Measurements from ENCODE around the gene TBC1D3.
"Not testable (repeated sequence)": the region's sequence is repeated elsewhere in the genome, so short reads cannot be mapped to it uniquely, and the experiment has no call there.

The TBC1D3 gene

DNA sequence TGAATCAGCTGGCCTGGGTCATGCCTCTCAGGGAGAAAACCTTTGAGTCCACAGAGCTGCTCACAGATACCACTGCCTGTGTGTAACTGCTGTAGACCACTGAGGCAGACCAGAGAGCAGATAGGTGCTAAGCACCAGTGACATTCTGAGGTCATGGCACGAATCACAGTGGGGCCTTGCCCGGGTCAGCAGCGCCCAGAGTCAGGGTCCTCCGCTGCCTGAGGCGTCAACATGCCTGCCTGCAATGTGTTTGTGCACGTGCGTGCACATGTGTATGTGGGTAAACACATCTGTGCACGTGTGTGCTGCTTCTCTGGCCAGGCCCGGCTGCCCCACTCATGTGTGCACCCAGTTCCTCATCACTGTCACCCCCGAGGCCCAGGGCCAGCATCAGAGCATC is at the start of gene TBC1D3:
TSS of gene TBC1D3 (minus strand) at position 101 of the 400 bp plus-strand sequence. CDS start 1,526 bp downstream, outside the sequence.
- not testable (repeated sequence) for DNase-seq

DNA sequence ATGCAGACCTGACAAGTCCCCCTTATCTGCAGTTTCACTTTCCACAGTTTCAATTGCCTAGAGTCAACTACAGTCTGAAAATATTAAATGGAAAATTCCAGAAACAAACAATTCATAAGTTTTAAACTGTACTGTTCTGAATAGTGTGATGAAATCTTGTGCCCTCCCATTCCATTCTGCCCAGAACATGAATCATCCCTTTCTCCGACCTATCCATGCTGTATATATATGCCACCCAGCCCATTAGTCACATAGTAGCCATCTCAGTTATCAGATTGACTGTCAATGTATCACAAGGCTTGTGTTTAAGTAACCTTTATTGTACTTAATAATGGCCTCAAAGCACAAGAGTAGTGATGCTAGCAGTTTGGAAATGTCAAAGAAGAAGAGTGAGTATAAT is 40.4 kb upstream of the TBC1D3 start:
- not testable (repeated sequence) for DNase-seq

DNA sequence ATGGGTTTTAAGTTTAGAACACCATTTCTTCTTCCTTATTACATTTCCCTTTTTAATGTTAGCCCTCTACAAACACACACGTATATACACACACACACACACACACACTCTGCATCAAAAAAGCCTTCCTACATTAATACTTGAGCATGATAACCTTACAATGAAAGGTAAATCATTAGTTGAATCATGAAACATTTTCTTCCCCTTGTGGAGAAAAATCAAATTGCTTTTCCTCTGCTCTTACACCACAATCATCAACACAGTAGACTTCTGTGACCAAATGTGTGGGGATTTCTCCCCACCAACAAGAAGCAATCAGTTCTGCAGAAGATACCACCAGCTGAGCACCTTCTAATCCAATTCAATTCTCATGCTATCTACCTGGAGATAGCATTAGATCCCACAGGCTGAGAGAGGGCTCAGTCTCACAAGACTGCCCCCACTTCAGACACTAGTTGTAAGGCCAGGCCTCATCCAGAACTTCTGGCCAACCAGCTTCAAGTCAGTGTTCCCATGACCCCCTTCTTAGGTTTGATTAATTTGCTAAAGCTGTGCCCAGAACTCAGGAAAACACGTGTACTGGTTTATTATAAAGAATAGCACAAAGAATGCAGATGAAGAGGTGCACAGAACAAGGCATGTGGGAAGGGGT is 33.6 kb upstream of the TBC1D3 start:
- DNase-seq = not testable (repeated sequence)

DNA sequence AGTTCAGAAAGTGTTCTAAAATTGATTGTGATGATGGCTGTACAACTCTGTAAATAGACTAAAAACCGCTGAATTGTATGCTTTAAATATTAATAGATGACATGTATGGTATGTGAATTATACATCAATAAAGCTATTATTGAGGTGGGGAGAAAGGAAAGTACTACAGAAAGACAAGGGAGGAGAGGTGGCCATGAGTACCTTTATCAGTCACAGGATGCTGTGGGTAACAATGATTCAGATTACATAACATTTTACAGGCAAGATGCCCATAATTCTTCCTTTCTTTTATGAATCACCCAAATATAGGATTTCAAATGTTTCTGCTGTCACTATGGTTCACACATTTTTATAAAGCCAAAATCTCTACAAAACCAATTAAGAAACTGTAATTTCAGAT is 28.5 kb upstream of the TBC1D3 start:
- not testable (repeated sequence) for DNase-seq

DNA sequence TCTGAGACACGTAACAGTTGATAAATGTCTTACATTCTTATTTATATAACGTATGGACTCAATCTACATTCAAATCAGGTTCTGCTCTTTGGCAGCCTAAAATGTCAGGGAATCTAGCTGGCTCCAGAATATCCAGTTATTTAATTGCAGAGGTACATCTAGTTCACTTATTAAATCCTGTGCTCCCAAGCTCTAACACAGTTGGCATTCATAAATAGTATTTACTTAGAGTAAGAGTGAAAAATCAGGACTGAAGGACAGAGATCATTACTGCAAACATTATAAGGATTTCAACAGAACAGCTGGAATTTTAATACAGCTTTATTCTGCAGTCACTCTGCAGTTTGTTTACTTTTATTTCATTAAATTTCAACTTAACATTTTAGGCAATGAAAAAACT is 7.9 kb upstream of the TBC1D3 start:
- not testable (repeated sequence) for DNase-seq

DNA sequence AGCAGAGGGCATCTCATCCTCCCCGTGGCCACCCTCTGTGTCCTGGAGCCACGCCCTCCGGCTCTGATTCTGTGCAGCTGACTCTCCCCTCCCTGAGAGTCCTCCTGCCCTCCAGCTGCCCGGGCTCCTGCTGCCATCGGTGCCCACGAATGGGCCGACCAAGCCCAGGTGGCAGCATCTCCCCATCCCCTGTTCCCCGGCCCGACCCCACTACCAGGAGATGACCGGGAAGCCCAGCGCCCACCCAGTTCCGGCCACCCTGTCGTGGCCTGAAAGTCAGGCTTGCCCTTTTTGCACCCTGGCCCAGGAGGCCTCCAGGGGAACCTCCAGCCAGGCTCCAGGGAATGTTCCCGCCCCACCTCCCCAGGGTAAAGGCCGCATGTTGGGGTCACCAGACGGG is 57.5 kb downstream of the TBC1D3 start:
- DNase-seq = not testable (repeated sequence)

Data from NCI-H187 (cell line).